OCI-LY1 (cell line): Measurements from ENCODE around the gene NR3C1.
A peak's percentile ranks its signal among the peaks of the same experiment; 100 is the strongest.

Experiments used
- H2AFZ ChIP-seq: fragments of 200-600 bp; sonication (generic), shearing (Covaris generic); 2 replicates; pipeline ENCODE4 v1.6.0; 2014; ENCODE audit warnings: antibody characterized with exemption, mild to moderate bottlenecking, low read length
- H3F3A ChIP-seq: fragments of 200-600 bp; sonication (generic), shearing (Covaris generic); 2 replicates; pipeline ENCODE4 v1.6.0; 2014; ENCODE audit warnings: mild to moderate bottlenecking, antibody characterized with exemption, low read length, moderate library complexity; ENCODE audit not compliant: insufficient read depth
- H3K27ac ChIP-seq: fragments of 200-600 bp; sonication (generic); 2 replicates; pipeline ENCODE4 v1.5.1; 2014; ENCODE audit warnings: low read length, mixed run types, mild to moderate bottlenecking, low read depth; ENCODE audit not compliant: poor library complexity, severe bottlenecking
- H3K27me3 ChIP-seq: fragments of 200-600 bp; sonication (generic); 2 replicates; pipeline ENCODE4 v1.6.0; 2014; ENCODE audit warnings: antibody characterized with exemption, mild to moderate bottlenecking, low read length, moderate library complexity; ENCODE audit not compliant: insufficient read depth
- H3K36me3 ChIP-seq: fragments of 200-600 bp; sonication (generic); 2 replicates; pipeline ENCODE4 v1.6.1; 2014; ENCODE audit warnings: mild to moderate bottlenecking, antibody characterized with exemption, low read length, moderate library complexity, mixed read lengths; ENCODE audit not compliant: insufficient read depth
- H3K4me1 ChIP-seq: fragments of 200-600 bp; sonication (generic); 2 replicates; pipeline ENCODE4 v1.5.1; 2014; ENCODE audit warnings: mild to moderate bottlenecking, low read length, moderate library complexity; ENCODE audit not compliant: insufficient read depth, severe bottlenecking
- H3K4me2 ChIP-seq: fragments of 200-600 bp; sonication (generic), shearing (Covaris generic); 2 replicates; pipeline ENCODE4 v1.6.1; 2014; ENCODE audit warnings: low read length
- H3K4me3 ChIP-seq: fragments of 200-600 bp; sonication (generic); 2 replicates; pipeline ENCODE4 v1.5.1; 2014; ENCODE audit warnings: low read length, low read depth, mild to moderate bottlenecking, mixed read lengths; ENCODE audit not compliant: poor library complexity, severe bottlenecking
- H3K79me2 ChIP-seq: fragments of 200-600 bp; shearing (Covaris generic); 2 replicates; pipeline ENCODE4 v1.6.1; 2016; ENCODE audit warnings: mixed run types, low read length, mixed read lengths; ENCODE audit not compliant: insufficient read depth
- H3K9ac ChIP-seq: fragments of 200-600 bp; sonication (generic), shearing (Covaris generic); 2 replicates; pipeline ENCODE4 v1.6.1; 2014; ENCODE audit warnings: mild to moderate bottlenecking, low read length, mixed read lengths
- H3K9me2 ChIP-seq: fragments of 200-600 bp; sonication (generic), shearing (Covaris generic); 2 replicates; pipeline ENCODE4 v1.6.1; 2014; ENCODE audit warnings: low read depth, mild to moderate bottlenecking, low read length, mixed read lengths
- H3K9me3 ChIP-seq: fragments of 200-600 bp; shearing (Covaris generic); 2 replicates; pipeline ENCODE4 v1.6.1; 2014; ENCODE audit warnings: low read length, mixed read lengths
- H4K20me1 ChIP-seq: fragments of 200-600 bp; sonication (generic), shearing (Covaris generic); 2 replicates; pipeline ENCODE4 v1.6.0; 2016; ENCODE audit warnings: mild to moderate bottlenecking, low read length; ENCODE audit not compliant: insufficient read depth
- CTCF ChIP-seq: fragments of 200-600 bp; sonication (generic), shearing (Covaris generic); IDR thresholded peaks from 2 replicates; pipeline ENCODE4 v1.5.1; 2017; ENCODE audit warnings: mild to moderate bottlenecking, antibody characterized with exemption, low read length, moderate library complexity, mixed read lengths
- EZH2 ChIP-seq: fragments of 200-600 bp; sonication (generic), shearing (Covaris generic); IDR thresholded peaks from 2 replicates; pipeline ENCODE4 v1.8.0; 2017; ENCODE audit warnings: borderline replicate concordance, mixed run types, mild to moderate bottlenecking, antibody characterized with exemption, low read length, moderate library complexity, mixed read lengths

NR3C1 gene

GRCh38 chr5:143314099-143314498 is 89.4 kb downstream of the NR3C1 start:
- Histone ChIP-seq H3K36me3 (peaks cover 74% of the 10 kb centered on the region), H3K9me2 (no peaks in the 10 kb centered on the region), H4K20me1 (no peaks in the 10 kb centered on the region), H2AFZ (no peak overlapping the region), H3K9ac (no peak overlapping the region), H3K4me2 (no peak overlapping the region; the same call in 1 of the 2 replicates), H3K27me3 (no peaks in the 10 kb centered on the region), H3K79me2 (peaks cover 62% of the 10 kb centered on the region), H3K27ac (peak overlapping the region; percentile 44), H3K4me1 (peaks cover 35% of the 10 kb centered on the region), H3K4me3 (no peak overlapping the region), H3F3A (no peaks in the 10 kb centered on the region), H3K9me3 (no peaks in the 10 kb centered on the region)
- no peak for TF ChIP-seq EZH2
- TF ChIP-seq CTCF, result no peak

GRCh38 chr5:143313298-143313852 is 90.1 kb downstream of the NR3C1 start:
- Histone ChIP-seq H3K27ac (peak overlapping the region; percentile 44), H3K4me1 (peaks cover 35% of the 10 kb centered on the region)

GRCh38 chr5:143312822-143313221 is 90.7 kb downstream of the NR3C1 start:
- Histone ChIP-seq H3K4me1 (peaks cover 35% of the 10 kb centered on the region), H3K9me2 (no peaks in the 10 kb centered on the region), H3K4me2 (no peak overlapping the region), H3K36me3 (peaks cover 76% of the 10 kb centered on the region), H2AFZ (no peak overlapping the region), H3K27me3 (no peaks in the 10 kb centered on the region), H3K27ac (no peak overlapping the region), H4K20me1 (no peaks in the 10 kb centered on the region), H3K79me2 (peaks cover 49% of the 10 kb centered on the region), H3K9me3 (0 out of 2 replicates have a peak, but pooled peaks cover 2% of the 10 kb centered on the region), H3K4me3 (no peak overlapping the region), H3F3A (no peaks in the 10 kb centered on the region), H3K9ac (no peak overlapping the region)
- TF ChIP-seq EZH2, result no peak
- TF ChIP-seq CTCF, result no peak

More at GRCh38 chr5:143313298-143313852, 90.1 kb downstream of the NR3C1 start:
- Histone ChIP-seq H3K9me2 (no peaks in the 10 kb centered on the region), H3K36me3 (peaks cover 75% of the 10 kb centered on the region), H3F3A (no peaks in the 10 kb centered on the region), H3K4me2 (no peak overlapping the region; the same call in 1 of the 2 replicates), H4K20me1 (no peaks in the 10 kb centered on the region), H3K79me2 (peaks cover 54% of the 10 kb centered on the region), H3K9ac (no peak overlapping the region), H3K4me3 (no peak overlapping the region), H3K9me3 (0 out of 2 replicates have a peak, but pooled peaks cover 2% of the 10 kb centered on the region), H2AFZ (no peak overlapping the region), H3K27me3 (no peaks in the 10 kb centered on the region)
- TF ChIP-seq EZH2 (no peak), CTCF (no peak)
